HG03175 (cell line): ENCODE results near the gene KCNQ2.

ENCODE experiments used
- ATAC-seq: cut with Tn5 transposase; IDR thresholded peaks from one replicate; pipeline ENCODE4 v1.9.1; 2021; ENCODE audit warnings: mild to moderate bottlenecking, moderate library complexity; ENCODE audit not compliant: unreplicated experiment

The KCNQ2 gene

GRCh38 chr20:63456429-63457284 is 15.8 kb downstream of the KCNQ2 start:
- no peak for ATAC-seq

DNA sequence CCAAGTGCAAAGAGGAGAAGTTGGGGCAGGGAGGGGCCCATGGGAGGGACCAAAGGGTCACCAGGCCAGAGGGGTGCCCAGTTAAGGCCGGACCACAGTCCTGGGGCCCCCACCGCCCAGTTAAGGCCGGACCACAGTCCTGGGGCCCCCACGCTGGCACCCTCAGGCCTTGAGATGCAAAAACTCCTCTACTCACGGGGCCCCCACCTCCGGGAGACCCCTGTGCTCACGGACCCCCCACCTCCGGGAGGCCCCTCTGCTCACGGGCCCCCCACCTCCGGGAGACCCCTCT is 16.9 kb downstream of the KCNQ2 start:
- ATAC-seq: no peak

- ATAC-seq: no peak
Measured at GRCh38 chr20:63454731-63455567, 17.5 kb downstream of the KCNQ2 start.

- no peak for ATAC-seq
Measured at GRCh38 chr20:63452821-63453523, 19.5 kb downstream of the KCNQ2 start.

DNA sequence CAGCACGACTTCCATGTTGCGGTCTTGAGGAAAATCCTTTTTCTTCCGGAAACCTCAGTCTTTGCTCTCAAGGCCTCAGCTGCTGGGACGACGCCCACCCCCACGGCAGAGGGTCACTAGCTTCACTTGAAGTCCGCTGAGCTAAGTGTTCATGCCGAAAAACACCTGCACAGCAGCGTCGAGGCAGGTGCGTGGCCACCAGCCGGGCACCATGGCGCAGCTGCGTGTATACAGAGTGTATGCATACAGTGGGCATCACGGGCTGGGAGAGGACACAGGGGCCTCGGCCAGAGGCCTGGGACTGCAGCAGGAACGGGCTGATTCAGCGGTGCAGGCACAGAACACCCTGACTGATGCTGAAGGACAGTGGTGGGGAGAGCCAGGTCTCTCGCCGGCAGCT is 20.1 kb downstream of the KCNQ2 start:
- ATAC-seq: no peak

DNA sequence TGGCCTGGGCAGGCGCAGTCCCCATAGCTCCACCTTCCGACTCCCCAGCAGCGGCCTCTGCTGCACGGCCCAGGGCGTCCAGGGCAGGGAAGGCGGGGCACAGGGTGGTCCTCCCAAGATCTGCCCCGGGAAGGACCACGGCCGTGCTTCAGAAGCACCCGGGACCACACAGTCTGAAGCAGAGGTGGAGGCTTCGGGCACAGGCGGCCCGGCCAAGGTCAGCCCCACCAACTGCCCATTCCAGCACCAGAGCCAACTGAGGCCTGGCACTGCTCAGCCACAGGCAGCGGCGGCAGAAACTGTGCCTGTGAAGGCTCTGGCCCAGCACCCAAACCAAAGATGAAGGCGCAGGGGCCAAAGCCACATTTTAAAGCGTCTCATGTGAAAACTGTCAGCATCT is 20.6 kb downstream of the KCNQ2 start:
- ATAC-seq: no peak

- ATAC-seq: no peak
Measured at GRCh38 chr20:63449796-63450730, 22.4 kb downstream of the KCNQ2 start.

DNA sequence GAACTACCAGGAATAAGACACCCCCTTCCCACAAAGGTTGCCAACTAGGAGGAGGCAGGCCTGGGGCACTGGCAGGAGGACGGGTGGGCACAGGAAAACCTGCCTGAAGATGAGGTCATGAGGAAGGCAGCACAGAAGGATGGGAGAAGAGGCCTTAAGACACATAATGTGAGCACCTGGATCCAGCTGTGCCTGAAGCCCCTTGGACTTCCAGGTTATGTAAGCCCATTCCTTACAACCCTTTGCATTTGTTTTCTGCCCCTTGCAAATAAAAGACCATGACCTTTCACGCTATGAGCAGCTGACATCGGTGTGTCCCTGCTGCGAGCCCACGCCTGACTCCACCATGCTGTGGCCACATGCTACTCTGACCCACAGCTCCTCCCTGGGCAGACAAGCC is 23.4 kb downstream of the KCNQ2 start:
- ATAC-seq: no peak

- no peak for ATAC-seq
Measured at GRCh38 chr20:63448031-63448430, 24.4 kb downstream of the KCNQ2 start.

DNA sequence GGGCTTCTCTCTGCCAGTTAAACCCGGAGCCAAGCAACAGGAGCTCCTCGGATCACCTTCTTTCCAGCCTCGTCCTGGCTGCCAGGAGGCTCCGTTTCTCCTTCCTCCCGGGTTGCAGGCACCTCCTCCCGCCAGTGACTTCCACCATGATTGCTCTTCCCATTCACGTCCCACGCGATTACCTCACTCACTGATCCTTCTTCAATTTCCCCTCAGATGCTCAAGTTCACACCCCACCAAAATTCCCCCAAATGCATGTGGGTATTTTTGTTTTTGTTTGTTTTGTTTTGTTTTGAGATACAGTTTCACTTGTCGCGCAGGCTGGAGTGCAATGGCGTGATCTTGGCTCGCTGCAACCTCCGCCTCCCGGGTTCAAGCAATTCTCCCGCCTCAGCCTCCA is 25.1 kb downstream of the KCNQ2 start:
- ATAC-seq: no peak

- no peak for ATAC-seq
Measured at GRCh38 chr20:63446216-63447024, 26.0 kb downstream of the KCNQ2 start.

- no peak for ATAC-seq
Measured at GRCh38 chr20:63445075-63445734, 27.2 kb downstream of the KCNQ2 start.

- no peak for ATAC-seq
Measured at GRCh38 chr20:63444548-63444947, 27.9 kb downstream of the KCNQ2 start.

DNA sequence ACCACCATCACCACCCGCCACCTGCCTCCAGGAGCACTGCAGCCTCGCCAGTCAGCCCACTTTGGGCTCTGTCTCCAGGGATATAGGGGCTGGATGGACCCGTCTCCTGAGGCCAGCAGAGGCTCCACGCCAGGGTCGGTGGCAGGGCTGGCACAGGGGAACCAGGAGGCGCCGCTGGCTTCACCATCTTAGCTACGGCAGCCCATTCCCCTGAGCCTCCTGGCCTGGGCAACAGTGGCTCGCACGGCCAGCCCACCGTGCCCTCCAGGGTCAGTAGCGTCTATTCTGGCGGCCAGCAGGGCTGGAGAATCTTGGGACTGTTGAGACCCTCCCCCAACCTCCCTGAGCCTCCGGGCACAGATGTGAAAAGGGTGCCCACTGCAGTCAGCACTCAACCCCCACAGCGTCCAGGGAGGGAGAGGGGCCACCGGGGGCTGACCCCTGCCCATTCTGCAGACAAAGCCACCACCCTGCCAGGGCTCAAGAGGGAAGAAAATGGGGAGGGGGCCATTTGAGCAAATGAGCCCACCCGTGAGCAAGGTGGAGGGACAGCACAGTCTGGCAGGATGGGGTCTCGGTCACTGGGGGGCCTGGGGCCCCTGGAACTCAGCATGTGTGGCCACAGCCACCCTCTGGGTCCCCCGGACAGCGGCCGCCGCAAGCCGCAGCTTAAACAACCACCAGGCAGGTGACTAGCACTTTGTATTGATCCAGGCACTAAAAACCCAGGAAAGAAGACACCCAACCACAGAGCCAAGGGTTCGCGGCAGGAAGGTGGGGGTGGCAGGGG is 28.7 kb downstream of the KCNQ2 start:
- ATAC-seq: no peak

DNA sequence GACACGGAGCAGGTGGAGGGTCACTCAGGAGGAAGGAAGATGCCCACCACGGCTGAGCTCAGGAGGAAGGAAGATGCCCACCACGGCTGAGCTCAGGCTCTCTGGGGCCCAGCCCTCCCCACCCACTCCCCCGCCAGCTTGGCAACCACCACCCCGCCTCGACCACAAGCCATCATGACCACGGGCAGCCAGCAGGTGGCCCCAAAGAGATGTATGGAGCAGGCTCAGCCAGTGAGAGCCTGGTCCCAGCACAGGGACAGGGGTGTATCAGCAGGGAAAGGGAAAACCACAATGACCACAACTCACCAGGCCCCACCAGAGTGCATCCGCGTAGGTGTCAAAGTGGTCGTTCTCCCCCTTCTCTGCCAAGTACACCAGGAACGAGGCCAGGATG is 30.4 kb downstream of the KCNQ2 start:
- no peak for ATAC-seq

DNA sequence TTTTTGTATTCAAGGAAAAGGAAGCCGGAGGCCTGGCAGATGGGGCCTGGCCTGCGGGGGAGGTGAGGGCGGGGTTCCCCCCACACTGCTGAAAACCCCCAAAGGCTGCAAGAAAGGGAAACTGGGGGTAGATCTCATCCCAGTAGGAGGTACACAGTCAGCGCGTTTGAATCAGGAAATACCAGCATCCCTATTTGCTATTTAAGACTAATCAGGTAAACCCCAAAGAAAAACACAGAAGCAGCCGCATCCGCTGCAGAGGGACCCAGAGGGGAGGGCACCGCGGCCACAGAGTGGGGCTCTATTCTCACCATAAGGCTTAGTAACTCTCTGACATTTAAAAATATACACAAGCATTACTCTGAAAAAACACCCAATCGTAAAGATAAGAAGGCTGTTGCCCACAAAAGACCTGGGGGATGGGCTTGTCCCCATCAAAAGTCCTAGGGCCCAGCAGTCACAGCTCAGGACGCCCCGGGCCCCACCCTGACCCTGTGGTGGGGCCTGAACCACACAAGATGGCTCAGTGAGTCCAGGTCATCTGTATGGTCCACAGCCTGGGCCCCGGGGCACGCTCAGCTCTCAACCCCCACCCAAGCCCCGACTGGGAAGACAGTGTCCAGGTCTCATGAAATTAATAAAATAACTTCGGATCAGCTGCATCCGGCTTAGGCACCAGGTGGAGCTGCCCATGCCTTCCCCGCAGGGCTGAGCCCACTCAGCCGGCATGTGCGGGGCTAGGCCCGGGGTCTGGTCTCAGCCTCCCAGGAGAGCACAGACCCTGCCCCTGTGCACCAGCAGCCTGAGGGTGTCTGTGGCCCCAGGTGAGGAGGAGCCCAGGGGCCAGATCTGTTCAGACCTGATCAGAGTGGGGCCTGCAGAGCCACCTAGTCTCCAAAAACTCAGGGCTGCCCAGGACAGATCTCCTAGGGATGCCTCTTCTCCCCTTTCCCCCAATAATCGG is 31.0 kb downstream of the KCNQ2 start:
- no peak for ATAC-seq

DNA sequence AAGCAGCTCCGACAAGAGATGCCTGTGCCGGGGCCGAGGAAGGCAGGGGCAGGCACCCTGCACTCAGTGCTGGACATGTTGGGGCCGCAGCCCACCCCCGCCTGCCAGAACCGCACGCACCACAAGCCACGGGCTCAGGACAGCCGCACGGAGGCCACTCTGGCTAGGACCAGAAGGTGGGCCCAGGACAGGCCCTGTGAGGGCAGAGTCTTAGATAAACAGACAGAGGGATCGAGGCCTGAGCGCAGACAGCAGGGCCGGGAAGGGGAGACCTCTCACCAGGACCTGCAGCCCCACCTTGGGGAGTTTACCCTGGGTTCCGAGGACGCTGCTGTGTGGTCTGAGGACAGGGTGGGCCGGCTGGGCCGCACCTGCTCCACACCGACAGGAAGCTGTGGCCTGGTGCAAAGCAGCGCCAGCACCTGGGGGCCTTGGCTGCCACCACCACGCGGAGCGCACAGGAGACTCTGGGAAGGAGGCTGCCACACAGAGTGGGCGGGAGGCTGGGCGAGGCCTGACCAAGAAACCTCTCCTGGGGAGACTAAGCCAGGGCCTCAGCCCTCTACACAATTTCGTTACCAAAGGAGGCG is 32.0 kb downstream of the KCNQ2 start:
- ATAC-seq: no peak
